Measurements from ENCODE around the gene CFAP70.

DNA sequence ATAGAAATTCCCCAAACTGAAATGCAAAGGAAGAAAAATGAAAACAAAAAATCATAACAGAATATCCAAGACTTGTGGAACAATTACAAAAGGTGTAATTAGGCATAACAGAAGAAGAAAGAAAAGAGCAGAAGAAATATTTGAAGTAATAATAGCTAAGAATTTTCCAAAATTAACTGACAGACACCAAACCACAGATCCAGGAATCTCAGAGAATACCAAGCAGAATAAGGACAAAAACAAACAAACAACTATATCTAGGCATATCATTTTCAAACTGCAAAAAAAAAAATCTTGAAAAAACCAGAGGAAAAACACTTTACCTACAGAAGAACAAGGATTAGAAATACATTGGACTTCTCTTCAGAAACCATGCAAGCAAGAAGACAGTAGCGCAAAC, 25.5 kb downstream of the CFAP70 start:
- TF ChIP-seq, protein P1, sequence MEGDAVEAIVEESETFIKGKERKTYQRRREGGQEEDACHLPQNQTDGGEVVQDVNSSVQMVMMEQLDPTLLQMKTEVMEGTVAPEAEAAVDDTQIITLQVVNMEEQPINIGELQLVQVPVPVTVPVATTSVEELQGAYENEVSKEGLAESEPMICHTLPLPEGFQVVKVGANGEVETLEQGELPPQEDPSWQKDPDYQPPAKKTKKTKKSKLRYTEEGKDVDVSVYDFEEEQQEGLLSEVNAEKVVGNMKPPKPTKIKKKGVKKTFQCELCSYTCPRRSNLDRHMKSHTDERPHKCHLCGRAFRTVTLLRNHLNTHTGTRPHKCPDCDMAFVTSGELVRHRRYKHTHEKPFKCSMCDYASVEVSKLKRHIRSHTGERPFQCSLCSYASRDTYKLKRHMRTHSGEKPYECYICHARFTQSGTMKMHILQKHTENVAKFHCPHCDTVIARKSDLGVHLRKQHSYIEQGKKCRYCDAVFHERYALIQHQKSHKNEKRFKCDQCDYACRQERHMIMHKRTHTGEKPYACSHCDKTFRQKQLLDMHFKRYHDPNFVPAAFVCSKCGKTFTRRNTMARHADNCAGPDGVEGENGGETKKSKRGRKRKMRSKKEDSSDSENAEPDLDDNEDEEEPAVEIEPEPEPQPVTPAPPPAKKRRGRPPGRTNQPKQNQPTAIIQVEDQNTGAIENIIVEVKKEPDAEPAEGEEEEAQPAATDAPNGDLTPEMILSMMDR (IDR thresholded peaks at IDR 0.05): no peak
- TF ChIP-seq POLR2AphosphoS5 (IDR thresholded peaks at IDR 0.05) (no peak), POLR2A (IDR thresholded peaks at IDR 0.05) (no peak)
